Tibial nerve (tissue), 3 donors: ENCODE data around the gene BEND4.

Experiments used
- CTCF ChIP-seq, 5 experiments: fragments of 200-600 bp in 3 of 5; fragments of 450-650 bp in 2 of 5; sonication (generic) in 3 of 5; IDR thresholded peaks; one replicate each; pipeline ENCODE4 v1.5.1; 2016 to 2019; ENCODE audit warnings: antibody characterized with exemption in 5 of 5, mild to moderate bottlenecking in 3 of 5, moderate library complexity in 2 of 5
- POLR2A ChIP-seq, 2 donors: fragments of 450-650 bp; IDR thresholded peaks; one replicate each; pipeline ENCODE4 v1.6.1; 2017; ENCODE audit warnings: antibody characterized with exemption in 2 of 2, mild to moderate bottlenecking in 2 of 2, moderate library complexity in 2 of 2

GRCh38 chr4:42066402-42066801, 86.1 kb downstream of the BEND4 start:
- no peak for TF ChIP-seq POLR2A (IDR thresholded peaks at IDR 0.05)
- no peak for TF ChIP-seq CTCF (IDR thresholded peaks at IDR 0.05)
